ENCODE results near the gene HOXC10. TPM values are rescaled to one million over a fixed set of nuclear protein-coding genes. Genes with fewer than 3 reads are reported as not detected.

HOXC10 gene
- total and polyA plus RNA-seq, 10 of the 15 experiments (the other 5 are each of a cell fraction or from before 2014, with no cell fraction given): 0.59 TPM; not detected in 9

DNA sequence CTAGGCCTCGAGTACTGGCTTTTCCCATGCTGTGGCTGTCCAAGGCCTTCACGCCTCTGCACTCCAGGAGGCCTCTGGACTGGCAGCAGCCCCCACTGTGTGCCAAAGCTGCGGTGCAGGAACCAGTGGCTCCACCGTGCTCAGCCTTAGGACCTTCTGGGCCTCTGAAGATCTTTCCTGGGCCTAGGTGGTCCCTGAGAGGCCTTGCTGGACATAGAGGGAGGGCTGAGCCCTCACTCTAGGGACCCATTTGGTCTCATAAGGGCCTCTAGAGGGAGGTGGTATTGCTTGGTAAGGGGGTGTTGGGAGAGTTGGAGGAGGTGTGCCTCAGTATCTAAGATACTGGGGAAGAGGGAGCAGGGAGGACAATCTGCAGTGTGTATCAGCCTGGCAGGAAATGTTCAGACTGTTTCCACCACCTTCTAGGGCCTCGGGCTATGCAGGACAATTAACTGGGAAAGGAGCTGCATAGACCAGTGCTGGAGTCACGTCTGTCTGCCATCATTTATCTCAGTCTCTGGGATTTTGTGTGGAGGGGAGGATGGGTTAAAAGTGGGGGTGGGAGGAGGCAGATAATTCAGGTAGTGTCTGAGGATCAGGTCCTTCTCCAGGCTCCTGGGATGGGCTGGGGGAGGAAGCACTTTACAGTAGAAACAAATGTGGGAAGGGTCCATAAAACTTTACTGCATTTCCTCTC, 50.8 kb downstream of the HOXC10 start (continued):
- TF ChIP-seq POU2F2 (IDR thresholded peaks at IDR 0.05; ENCODE audit: borderline replicate concordance, low read depth, low read length) (no peak), RAD51 (IDR thresholded peaks at IDR 0.05) (no peak), MTA2 (IDR thresholded peaks at IDR 0.05; ENCODE audit: low read depth) (no peak), FOXK2 (IDR thresholded peaks at IDR 0.05) (no peak)

DNA sequence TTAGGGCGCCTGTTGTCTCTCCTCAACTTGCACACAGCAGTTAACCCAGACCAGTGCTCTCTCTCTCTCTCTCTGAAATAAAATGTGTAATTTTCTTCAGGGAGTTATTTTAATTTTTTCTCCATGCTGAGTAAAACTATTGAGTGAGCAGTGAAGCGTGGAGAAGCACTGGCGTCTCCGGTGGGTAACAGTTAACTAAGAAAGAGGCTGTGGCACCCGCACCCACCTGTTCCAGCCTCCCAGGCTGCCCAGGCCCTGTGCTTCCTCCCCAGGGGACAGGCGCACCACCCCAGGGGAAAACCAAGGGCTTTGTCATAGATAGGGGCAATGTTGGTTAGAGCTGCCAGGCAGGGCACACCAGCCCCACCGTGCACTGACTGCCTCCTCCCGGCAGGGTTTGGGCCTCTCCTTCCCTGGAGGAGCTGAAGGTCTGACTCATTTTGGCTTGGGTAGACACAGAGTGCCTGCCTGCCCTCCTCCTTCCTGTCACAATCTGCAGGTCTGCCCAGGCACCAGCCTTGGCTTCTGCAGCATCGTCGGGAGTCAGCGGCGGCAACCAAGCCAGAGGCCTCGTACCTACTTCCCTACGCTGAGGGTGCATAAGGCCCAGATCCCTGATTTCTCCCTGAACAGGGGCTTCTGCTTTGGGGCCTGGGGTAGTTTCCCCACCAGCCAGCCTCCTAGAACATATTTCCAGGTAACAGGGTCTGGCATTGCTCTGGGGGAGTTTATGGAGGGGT, 51.8 kb downstream of the HOXC10 start:
- no peak for FAIRE-seq
- no peak overlapping the region for H2AFZ ChIP-seq (ENCODE audit: control insufficient read depth, low read depth, low read length)
- BruUV-seq (replicated peaks): no TSS peak
- RAD21 ChIA-PET (ENCODE audit: unreplicated experiment): interaction anchor here (12.6 kb wide), 1 partner anchor 154 kb away, joined by 222 read pairs; the partner anchor contains the start of gene SMUG1
- ATAC-seq: peak; percentile 61
- no peak overlapping the region for H3K4me2 ChIP-seq (ENCODE audit: control insufficient read depth, insufficient read depth)
- H3K9me3 ChIP-seq (replicated peaks; ENCODE audit: control insufficient read depth, insufficient read depth, low read length): no peaks in the 10 kb centered on the region; the same call in 2 of the 3 replicates
- in situ Hi-C loops (cut with MboI) (no loop called here), intact Hi-C loops (cut with micrococcal nuclease; ENCODE audit: unreplicated experiment) (no loop called here)
- H3K4me3 ChIP-seq: no peak overlapping the region
- 29% methylated on average over 14 of the region's 14 CpGs for WGBS (ENCODE audit: insufficient coverage, insufficient replicate concordance, low lambda C conversion rate, missing lambda C conversion rate)
- H3K9ac ChIP-seq (ENCODE audit: control insufficient read depth, insufficient read depth, low read length): no peak overlapping the region
- POLR2A ChIA-PET: interaction anchor here (1.5 kb wide), 1 partner anchor 15 kb away, joined by 4 read pairs; no protein-coding TSS in a partner anchor
- no peaks in the 10 kb centered on the region for H3K79me2 ChIP-seq (ENCODE audit: control insufficient read depth, insufficient read depth, low read length)
- SMC1A ChIA-PET (ENCODE audit: uncharacterized antibody, unreplicated experiment): interaction anchor here (5.5 kb wide), 1 partner anchor 154 kb away, joined by 126 read pairs; the partner anchor contains the start of gene SMUG1
- H3K36me3 ChIP-seq (ENCODE audit: control insufficient read depth in 2 of 2, insufficient read depth in 2 of 2, low read length in 1 of 2): no peaks in the 10 kb centered on the region
- H4K20me1 ChIP-seq (ENCODE audit: control insufficient read depth, insufficient read depth): no peaks in the 10 kb centered on the region
- H3K27ac ChIP-seq (ENCODE audit: control insufficient read depth, insufficient read depth): no peak overlapping the region
- CTCF ChIA-PET: interaction anchor here (1.0 to 7.9 kb wide), 4 partner anchors 18 to 155 kb away, joined by 3 to 86 read pairs (median 10); partner anchors contain the start of genes HOXC4 and SMUG1
- H3K27me3 ChIP-seq (replicated peaks in 1 of 2; ENCODE audit: control insufficient read depth in 2 of 2, insufficient read depth in 2 of 2, low read length in 1 of 2): peaks cover 1 to 25% of the 10 kb centered on the region in 2 experiments
- peaks cover 9% of the 10 kb centered on the region; the same call in 1 of the 2 replicates for H3K4me1 ChIP-seq (ENCODE audit: control insufficient read depth, insufficient read depth, low read length)
- DNase-seq (ENCODE audit: low read depth, low spot score): no peak
- TF ChIP-seq NRF1 (conservative IDR thresholded peaks at IDR 0.05; ENCODE audit: low read depth, low read length) (no peak), STAT3 (IDR thresholded peaks at IDR 0.05; ENCODE audit: low read depth, low read length) (no peak), SKIL (IDR thresholded peaks at IDR 0.05; ENCODE audit: low read depth, poor library complexity, severe bottlenecking) (no peak), RELA (IDR thresholded peaks at IDR 0.05; ENCODE audit: borderline replicate concordance, partially characterized antibody) (no peak), CEBPZ (IDR thresholded peaks at IDR 0.05; ENCODE audit: low read depth, low read length) (no peak)
- TF ChIP-seq, protein P1, sequence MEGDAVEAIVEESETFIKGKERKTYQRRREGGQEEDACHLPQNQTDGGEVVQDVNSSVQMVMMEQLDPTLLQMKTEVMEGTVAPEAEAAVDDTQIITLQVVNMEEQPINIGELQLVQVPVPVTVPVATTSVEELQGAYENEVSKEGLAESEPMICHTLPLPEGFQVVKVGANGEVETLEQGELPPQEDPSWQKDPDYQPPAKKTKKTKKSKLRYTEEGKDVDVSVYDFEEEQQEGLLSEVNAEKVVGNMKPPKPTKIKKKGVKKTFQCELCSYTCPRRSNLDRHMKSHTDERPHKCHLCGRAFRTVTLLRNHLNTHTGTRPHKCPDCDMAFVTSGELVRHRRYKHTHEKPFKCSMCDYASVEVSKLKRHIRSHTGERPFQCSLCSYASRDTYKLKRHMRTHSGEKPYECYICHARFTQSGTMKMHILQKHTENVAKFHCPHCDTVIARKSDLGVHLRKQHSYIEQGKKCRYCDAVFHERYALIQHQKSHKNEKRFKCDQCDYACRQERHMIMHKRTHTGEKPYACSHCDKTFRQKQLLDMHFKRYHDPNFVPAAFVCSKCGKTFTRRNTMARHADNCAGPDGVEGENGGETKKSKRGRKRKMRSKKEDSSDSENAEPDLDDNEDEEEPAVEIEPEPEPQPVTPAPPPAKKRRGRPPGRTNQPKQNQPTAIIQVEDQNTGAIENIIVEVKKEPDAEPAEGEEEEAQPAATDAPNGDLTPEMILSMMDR (IDR thresholded peaks at IDR 0.05 in 2 of 3, conservative IDR thresholded peaks at IDR 0.05 in 1 of 3; ENCODE audit: control insufficient read depth in 2 of 3, extremely low read depth in 1 of 3, insufficient read depth in 1 of 3, low read depth in 3 of 3, low read length in 3 of 3): 0 out of 6 replicates have a peak, but pooled peaks of 1 of the 3 experiments have one; percentile 3
